BLaER1 treated with 17β-estradiol and CSF1 and Interleukin-3, amounts not matched to agents 10 nM and 100 nM (cell line): Measurements from ENCODE around the gene EXOC2.
A peak's percentile ranks its signal among the peaks of the same experiment; 100 is the strongest.

ENCODE experiments used
- H3K27ac ChIP-seq, 11 experiments: shearing (Covaris generic); formaldehyde crosslinking; 2 replicates each; pipeline ENCODE4 v1.8.1; 2022
- H3K27me3 ChIP-seq, 11 experiments: shearing (Covaris generic); formaldehyde crosslinking; 2 replicates each; pipeline ENCODE4 v1.8.1; 2022
- H3K36me3 ChIP-seq, 11 experiments: shearing (Covaris generic); formaldehyde crosslinking; 2 replicates each; pipeline ENCODE4 v1.8.1; 2022
- H3K4me1 ChIP-seq, 10 experiments: shearing (Covaris generic); formaldehyde crosslinking; 2 replicates each; pipeline ENCODE4 v1.8.1; 2022
- H3K4me2 ChIP-seq, 11 experiments: shearing (Covaris generic); formaldehyde crosslinking; 2 replicates each; pipeline ENCODE4 v1.8.1; 2022
- H3K4me3 ChIP-seq, 10 experiments: shearing (Covaris generic); formaldehyde crosslinking; 2 replicates each; pipeline ENCODE4 v1.8.1; 2022
- H3K9ac ChIP-seq, 11 experiments: shearing (Covaris generic); formaldehyde crosslinking; 2 replicates each; pipeline ENCODE4 v1.8.1; 2022
- H3K9me3 ChIP-seq, 11 experiments: shearing (Covaris generic); formaldehyde crosslinking; replicated peaks in 1 of 11; 2 replicates each; pipeline ENCODE4 v1.8.1; 2022
- H4K20me1 ChIP-seq, 11 experiments: shearing (Covaris generic); formaldehyde crosslinking; 2 replicates each; pipeline ENCODE4 v1.8.1; 2022
- Cebpa-rat ChIP-seq, 11 experiments: shearing (Covaris generic); IDR thresholded peaks; 2 replicates each; pipeline ENCODE4 v1.8.1; 2022

EXOC2 gene

GRCh38 chr6:487956-488355 is 205.0 kb downstream of the EXOC2 start:
- Histone ChIP-seq H3K27me3 (no peaks in the 10 kb centered on the region), H3K9ac (no peak overlapping the region), H3K36me3 (peaks cover 6 to 58% (median 28%) of the 10 kb centered on the region in 11 experiments; a peak in 18 of 22 replicates), H3K4me2 (peak overlapping the region; percentile 26 to 87 (median 63); a peak in 21 of 22 replicates), H3K27ac (peak overlapping the region in 1 of 11 experiments; percentile 34; a peak in 2 of 22 replicates), H4K20me1 (no peaks in the 10 kb centered on the region), H3K9me3 (peaks cover 18 to 55% (median 31%) of the 10 kb centered on the region in 11 experiments), H3K4me3 (no peak overlapping the region; a peak in 2 of 20 replicates), H3K4me1 (peaks cover 29 to 94% (median 67%) of the 10 kb centered on the region in 10 experiments)
- no peak for TF ChIP-seq Cebpa-rat (IDR thresholded peaks at IDR 0.05)

- Histone ChIP-seq H3K4me1 (peaks cover 20 to 74% (median 55%) of the 10 kb centered on the region in 10 experiments), H3K9ac (no peak overlapping the region), H3K4me3 (no peak overlapping the region), H3K27ac (no peak overlapping the region), H3K9me3 (peaks cover 10 to 44% (median 19%) of the 10 kb centered on the region in 11 experiments; a peak in 18 of 22 replicates), H3K27me3 (no peaks in the 10 kb centered on the region), H3K36me3 (peaks cover 3 to 45% (median 20%) of the 10 kb centered on the region in 11 experiments; a peak in 17 of 22 replicates), H4K20me1 (no peaks in the 10 kb centered on the region), H3K4me2 (peak overlapping the region in 7 of 11 experiments; percentile 41 to 87 (median 53); a peak in 14 of 22 replicates)
- TF ChIP-seq Cebpa-rat (IDR thresholded peaks at IDR 0.05), result no peak
Measured at GRCh38 chr6:485655-486170, 207.2 kb downstream of the EXOC2 start.

GRCh38 chr6:484746-485145 is 208.2 kb downstream of the EXOC2 start:
- H3K36me3 ChIP-seq, result peaks cover 3 to 45% (median 20%) of the 10 kb centered on the region in 11 experiments; a peak in 17 of 22 replicates
- H3K9ac ChIP-seq, result no peak overlapping the region
- H3K4me3 ChIP-seq, result no peak overlapping the region
- no peak overlapping the region for H3K27ac ChIP-seq
- no peaks in the 10 kb centered on the region for H4K20me1 ChIP-seq
- H3K27me3 ChIP-seq, result no peaks in the 10 kb centered on the region
- TF ChIP-seq Cebpa-rat (IDR thresholded peaks at IDR 0.05), result no peak
- 0 out of 22 replicates have a peak overlapping the region, but pooled peaks of 1 of the 11 experiments have one; percentile 13 for H3K4me2 ChIP-seq
- H3K4me1 ChIP-seq, result peaks cover 11 to 65% (median 45%) of the 10 kb centered on the region in 10 experiments
- peaks cover 10 to 44% (median 19%) of the 10 kb centered on the region in 11 experiments; a peak in 18 of 22 replicates for H3K9me3 ChIP-seq

- H3K36me3 ChIP-seq, result peaks cover 3 to 45% (median 20%) of the 10 kb centered on the region in 11 experiments; a peak in 17 of 22 replicates
- no peak overlapping the region for H3K27ac ChIP-seq
- H3K9me3 ChIP-seq, result peaks cover 10 to 44% (median 19%) of the 10 kb centered on the region in 11 experiments; a peak in 18 of 22 replicates
- H3K9ac ChIP-seq, result no peak overlapping the region
- peak overlapping the region in 1 of 11 experiments; percentile 13; a peak in 1 of 22 replicates for H3K4me2 ChIP-seq
- TF ChIP-seq Cebpa-rat (IDR thresholded peaks at IDR 0.05), result no peak
- peaks cover 7 to 59% (median 40%) of the 10 kb centered on the region in 10 experiments; a peak in 19 of 20 replicates for H3K4me1 ChIP-seq
- H3K4me3 ChIP-seq, result no peak overlapping the region
- no peaks in the 10 kb centered on the region for H3K27me3 ChIP-seq
- no peaks in the 10 kb centered on the region for H4K20me1 ChIP-seq
Measured at GRCh38 chr6:484086-484745, 208.7 kb downstream of the EXOC2 start.

GRCh38 chr6:475314-475713 is 217.6 kb downstream of the EXOC2 start:
- peaks cover 37 to 74% (median 61%) of the 10 kb centered on the region in 10 experiments for H3K4me1 ChIP-seq
- no peaks in the 10 kb centered on the region for H4K20me1 ChIP-seq
- no peak for TF ChIP-seq Cebpa-rat (IDR thresholded peaks at IDR 0.05)
- peak overlapping the region in 3 of 10 experiments; percentile 18 to 45 (median 36); a peak in 5 of 20 replicates for H3K4me3 ChIP-seq
- H3K27me3 ChIP-seq, result peaks cover 0 to 15% (median 0%) of the 10 kb centered on the region in 11 experiments; a peak in 2 of 22 replicates
- H3K36me3 ChIP-seq, result no peaks in the 10 kb centered on the region
- H3K9me3 ChIP-seq, result no peaks in the 10 kb centered on the region
- H3K27ac ChIP-seq, result peak overlapping the region in 3 of 11 experiments; percentile 1 to 64 (median 4); a peak in 4 of 22 replicates
- H3K4me2 ChIP-seq, result peak overlapping the region; percentile 74 to 94 (median 83)
- peak overlapping the region in 4 of 11 experiments; percentile 4 to 51 (median 44); a peak in 7 of 22 replicates for H3K9ac ChIP-seq

- no peaks in the 10 kb centered on the region for H3K36me3 ChIP-seq
- H3K9ac ChIP-seq, result peak overlapping the region in 6 of 11 experiments; percentile 12 to 51 (median 40); a peak in 9 of 22 replicates
- H3K9me3 ChIP-seq, result no peaks in the 10 kb centered on the region
- peaks cover 37 to 81% (median 66%) of the 10 kb centered on the region in 10 experiments for H3K4me1 ChIP-seq
- H3K27ac ChIP-seq, result peak overlapping the region in 7 of 11 experiments; percentile 17 to 64 (median 43); a peak in 11 of 22 replicates
- peak overlapping the region in 4 of 10 experiments; percentile 5 to 45 (median 27); a peak in 5 of 20 replicates for H3K4me3 ChIP-seq
- H3K27me3 ChIP-seq, result peaks cover 0 to 15% (median 0%) of the 10 kb centered on the region in 11 experiments; a peak in 2 of 22 replicates
- no peak for TF ChIP-seq Cebpa-rat (IDR thresholded peaks at IDR 0.05)
- H4K20me1 ChIP-seq, result no peaks in the 10 kb centered on the region
- peak overlapping the region; percentile 74 to 94 (median 83) for H3K4me2 ChIP-seq
Measured at GRCh38 chr6:474453-475185, 218.3 kb downstream of the EXOC2 start.

- Histone ChIP-seq H3K27me3 (peaks cover 0 to 15% (median 0%) of the 10 kb centered on the region in 11 experiments; a peak in 2 of 22 replicates), H3K4me3 (peak overlapping the region in 2 of 10 experiments; percentile 5 to 45; a peak in 1 of 20 replicates), H3K9me3 (no peaks in the 10 kb centered on the region), H3K9ac (peak overlapping the region in 5 of 11 experiments; percentile 12 to 51 (median 42); a peak in 6 of 22 replicates), H3K27ac (peak overlapping the region in 7 of 11 experiments; percentile 17 to 64 (median 43); a peak in 9 of 22 replicates), H3K4me2 (peak overlapping the region; percentile 74 to 94 (median 83)), H3K4me1 (peaks cover 37 to 80% (median 66%) of the 10 kb centered on the region in 10 experiments), H4K20me1 (no peaks in the 10 kb centered on the region), H3K36me3 (no peaks in the 10 kb centered on the region)
- no peak for TF ChIP-seq Cebpa-rat (IDR thresholded peaks at IDR 0.05)
Measured at GRCh38 chr6:473768-474452, 219.0 kb downstream of the EXOC2 start.

- H3K9me3 ChIP-seq, result no peaks in the 10 kb centered on the region
- H3K27me3 ChIP-seq, result peaks cover 0 to 15% (median 0%) of the 10 kb centered on the region in 11 experiments; a peak in 2 of 22 replicates
- H3K4me2 ChIP-seq, result peak overlapping the region in 10 of 11 experiments; percentile 74 to 94 (median 84); a peak in 17 of 22 replicates
- H3K9ac ChIP-seq, result no peak overlapping the region
- H3K4me1 ChIP-seq, result peaks cover 37 to 75% (median 64%) of the 10 kb centered on the region in 10 experiments
- 0 out of 22 replicates have a peak overlapping the region, but pooled peaks of 1 of the 11 experiments have one; percentile 41 for H3K27ac ChIP-seq
- TF ChIP-seq Cebpa-rat (IDR thresholded peaks at IDR 0.05), result no peak
- H3K36me3 ChIP-seq, result no peaks in the 10 kb centered on the region
- no peaks in the 10 kb centered on the region for H4K20me1 ChIP-seq
- no peak overlapping the region for H3K4me3 ChIP-seq
Measured at GRCh38 chr6:473356-473755, 219.6 kb downstream of the EXOC2 start.
